Left ventricle myocardium inferior (tissue), 1 donor: ENCODE data around the gene ESF1. TPM values are rescaled to one million over a fixed set of nuclear protein-coding genes. Genes with fewer than 3 reads are reported as not detected.
"Not testable (repeated sequence)": the region's sequence is repeated elsewhere in the genome, so short reads cannot be mapped to it uniquely, and the experiment has no call there.

ENCODE experiments used
- DNase-seq: peaks from one replicate; pipeline ENCODE4 v3.0.0-alpha.2; 2020
- H3K27ac ChIP-seq: fragments of 200-600 bp; replicated peaks from 2 replicates; pipeline ENCODE4 v1.8.0; 2021
- H3K27me3 ChIP-seq: fragments of 200-600 bp; 2 replicates; pipeline ENCODE4 v1.8.0; 2021; ENCODE audit warnings: low read depth
- H3K36me3 ChIP-seq: fragments of 200-600 bp; 2 replicates; pipeline ENCODE4 v1.8.0; 2021
- H3K4me1 ChIP-seq: fragments of 200-600 bp; 2 replicates; pipeline ENCODE4 v1.8.0; 2021
- H3K4me3 ChIP-seq: fragments of 200-600 bp; 2 replicates; pipeline ENCODE4 v1.8.0; 2021; ENCODE audit warnings: mild to moderate bottlenecking, moderate library complexity
- H3K9me3 ChIP-seq: fragments of 200-600 bp; replicated peaks from 2 replicates; pipeline ENCODE4 v1.8.0; 2021
- CTCF ChIP-seq: fragments of 200-600 bp; IDR thresholded peaks from 2 replicates; pipeline ENCODE4 v1.8.0; 2021; ENCODE audit warnings: antibody characterized with exemption, mild to moderate bottlenecking, borderline replicate concordance
- intact Hi-C: fragments of 100-400 bp; cut with micrococcal nuclease; formaldehyde crosslinking; loops from one replicate; pipeline ENCODE4 v1.11.0; 2022
- total RNA-seq: library from RNA; stranded (reverse); fragmentation: NEBNext Ultra II Directional; extraction: Animal tissue kit (Norgen Biotek cat#: 25700); gene quantifications from one replicate; pipeline ENCODE4 v1.2.1, GENCODE V29; 2021
- donor health status: DM: no; HTN: yes; CAD: no; lungs with severe emphysema.

Gene ESF1
- total RNA-seq, 1 donor from 2014 or later, result 15.5 TPM

- intact Hi-C loops, result no loop called here
- Histone ChIP-seq H3K36me3 (peaks cover 78% of the 10 kb centered on the region), H3K4me3 (no peak overlapping the region), H3K27me3 (no peaks in the 10 kb centered on the region), H3K27ac (no peak overlapping the region), H3K9me3 (peaks cover 12% of the 10 kb centered on the region), H3K4me1 (no peaks in the 10 kb centered on the region)
- no peak for DNase-seq
- TF ChIP-seq CTCF, result no peak
Measured at GRCh38 chr20:13765868-13766416, 18.8 kb downstream of the ESF1 start.

DNA sequence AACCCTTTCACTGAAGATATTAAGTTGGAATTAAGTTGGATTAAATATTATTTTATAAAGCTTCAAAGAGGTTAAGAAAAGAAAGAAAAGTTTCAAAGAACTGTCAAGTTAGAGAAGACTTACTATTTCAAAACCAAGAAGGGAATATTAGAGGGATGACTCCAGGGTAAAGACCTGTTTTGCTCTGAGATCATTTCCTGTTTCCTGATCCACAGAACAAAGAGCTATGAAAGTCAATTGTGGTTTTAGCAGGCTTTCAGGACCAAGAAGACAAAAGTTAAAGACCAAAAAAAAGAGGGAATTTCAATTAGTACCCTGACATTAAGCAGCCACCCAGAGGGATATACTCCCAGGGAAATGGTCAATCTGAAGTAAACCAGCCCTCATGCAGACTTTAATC lies 19.4 kb downstream of the ESF1 start:
- Histone ChIP-seq H3K4me1 (no peaks in the 10 kb centered on the region), H3K9me3 (peaks cover 12% of the 10 kb centered on the region), H3K27ac (no peak overlapping the region), H3K27me3 (no peaks in the 10 kb centered on the region), H3K36me3 (peaks cover 71% of the 10 kb centered on the region), H3K4me3 (no peak overlapping the region)
- DNase-seq, result no peak
- intact Hi-C loops, result no loop called here
- TF ChIP-seq CTCF, result no peak

DNA sequence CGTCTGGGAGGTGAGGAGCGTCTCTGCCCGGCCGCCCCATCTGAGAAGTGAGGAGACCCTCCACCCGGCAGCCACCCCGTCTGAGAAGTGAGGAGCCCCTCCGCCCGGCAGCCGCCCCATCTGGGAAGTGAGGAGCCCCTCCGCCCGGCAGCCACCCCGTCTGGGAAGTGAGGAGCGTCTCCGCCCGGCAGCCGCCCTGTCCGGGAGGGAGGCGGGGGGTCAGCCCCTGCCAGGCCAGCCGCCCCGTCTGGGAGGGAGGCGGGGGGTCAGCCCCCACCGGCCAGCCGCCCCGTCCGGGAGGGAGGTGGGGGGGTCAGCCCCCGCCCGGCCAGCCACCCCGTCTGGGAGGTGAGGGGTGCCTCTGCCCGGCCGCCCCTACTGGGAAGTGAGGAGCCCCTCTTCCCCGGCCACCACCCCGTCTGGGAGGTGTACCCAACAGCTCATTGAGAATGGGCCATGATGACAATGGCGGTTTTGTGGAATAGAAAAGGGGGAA lies 24.2 kb downstream of the ESF1 start:
- H3K9me3 ChIP-seq, intact Hi-C loops, H3K27me3 ChIP-seq, H3K4me1 ChIP-seq, H3K4me3 ChIP-seq, H3K27ac ChIP-seq, DNase-seq: not testable (repeated sequence)
- H3K36me3 ChIP-seq, result peaks cover 65% of the 10 kb centered on the region

- intact Hi-C loops, result no loop called here
- no peak for TF ChIP-seq CTCF
- no peak for DNase-seq
Measured at GRCh38 chr20:13758884-13759283, 25.8 kb downstream of the ESF1 start.

GRCh38 chr20:13756551-13756950 lies 28.2 kb downstream of the ESF1 start:
- intact Hi-C loops, result no loop called here
- Histone ChIP-seq H3K4me3 (no peak overlapping the region), H3K36me3 (peaks cover 47% of the 10 kb centered on the region), H3K4me1 (no peaks in the 10 kb centered on the region), H3K27me3 (no peaks in the 10 kb centered on the region), H3K27ac (no peak overlapping the region), H3K9me3 (no peaks in the 10 kb centered on the region)
- no peak for TF ChIP-seq CTCF
- DNase-seq, result no peak

More at GRCh38 chr20:13758884-13759283, 25.8 kb downstream of the ESF1 start:
- no peak overlapping the region for H3K27ac ChIP-seq
- no peak overlapping the region for H3K4me3 ChIP-seq
- no peaks in the 10 kb centered on the region for H3K9me3 ChIP-seq
- H3K36me3 ChIP-seq, result peaks cover 52% of the 10 kb centered on the region
- no peaks in the 10 kb centered on the region for H3K27me3 ChIP-seq
- no peaks in the 10 kb centered on the region for H3K4me1 ChIP-seq

GRCh38 chr20:13755809-13756208 lies 28.9 kb downstream of the ESF1 start:
- no peaks in the 10 kb centered on the region for H3K27me3 ChIP-seq
- H3K27ac ChIP-seq, result no peak overlapping the region
- no peak for TF ChIP-seq CTCF
- no peaks in the 10 kb centered on the region for H3K4me1 ChIP-seq
- no peak overlapping the region for H3K4me3 ChIP-seq
- no peaks in the 10 kb centered on the region for H3K9me3 ChIP-seq
- intact Hi-C loops, result no loop called here
- peaks cover 48% of the 10 kb centered on the region for H3K36me3 ChIP-seq
- no peak for DNase-seq
